Right kidney (tissue), 1 donor: ENCODE measurements around the gene BBS9.
"Not testable (repeated sequence)": the region's sequence is repeated elsewhere in the genome, so short reads cannot be mapped to it uniquely, and the experiment has no call there.

Experiments
- DNase-seq: peaks from one replicate; pipeline ENCODE4 v3.0.0-alpha.2; 2016

BBS9 gene

GRCh38 chr7:33276729-33277128, 147.4 kb downstream of the BBS9 start:
- no peak for DNase-seq

- no peak for DNase-seq
Observed at GRCh38 chr7:33278095-33278494, 148.7 kb downstream of the BBS9 start.

DNA sequence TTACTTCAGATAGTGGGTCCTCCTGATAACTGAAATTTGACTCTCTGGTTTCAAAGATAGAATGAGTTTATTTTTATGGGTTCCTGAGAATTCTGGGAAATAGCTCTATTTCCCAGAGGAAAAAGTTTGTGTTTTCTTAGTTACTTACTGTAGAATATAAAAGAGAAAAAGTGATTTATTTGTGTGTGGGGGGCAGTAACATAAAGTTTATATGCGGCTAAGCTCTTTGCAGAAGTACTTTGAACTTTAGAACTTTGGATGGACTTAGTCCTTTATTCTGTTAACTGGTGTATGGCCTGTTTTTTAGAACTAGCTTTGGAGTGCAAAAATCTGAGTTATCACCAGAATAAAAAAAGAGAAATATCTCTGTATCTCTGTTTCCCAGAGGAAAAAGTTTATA, 157.1 kb downstream of the BBS9 start:
- no peak for DNase-seq

DNA sequence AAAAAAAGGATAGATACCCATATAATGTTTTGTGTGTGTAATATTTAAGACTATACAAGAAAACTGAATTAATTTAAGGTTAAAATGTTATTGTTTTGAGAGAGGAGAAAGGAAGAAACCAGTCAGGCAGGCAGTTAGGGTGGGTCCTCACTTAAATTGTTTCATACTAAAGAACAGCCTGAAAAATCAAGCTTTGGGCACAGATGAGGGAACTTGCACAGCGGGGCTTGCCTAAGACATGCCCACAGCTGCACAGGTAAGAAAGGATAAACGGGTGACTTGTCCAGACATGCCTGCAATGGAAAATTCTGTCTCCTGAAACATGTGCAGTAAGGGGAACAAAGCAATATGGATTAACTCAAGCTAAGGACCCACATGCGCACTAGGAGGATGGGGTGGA, 158.4 kb downstream of the BBS9 start:
- DNase-seq, result no peak

GRCh38 chr7:33298848-33299247, 169.5 kb downstream of the BBS9 start:
- DNase-seq, result no peak

GRCh38 chr7:33299425-33299824, 170.1 kb downstream of the BBS9 start:
- no peak for DNase-seq

GRCh38 chr7:33300131-33300530, 170.8 kb downstream of the BBS9 start:
- no peak for DNase-seq

DNA sequence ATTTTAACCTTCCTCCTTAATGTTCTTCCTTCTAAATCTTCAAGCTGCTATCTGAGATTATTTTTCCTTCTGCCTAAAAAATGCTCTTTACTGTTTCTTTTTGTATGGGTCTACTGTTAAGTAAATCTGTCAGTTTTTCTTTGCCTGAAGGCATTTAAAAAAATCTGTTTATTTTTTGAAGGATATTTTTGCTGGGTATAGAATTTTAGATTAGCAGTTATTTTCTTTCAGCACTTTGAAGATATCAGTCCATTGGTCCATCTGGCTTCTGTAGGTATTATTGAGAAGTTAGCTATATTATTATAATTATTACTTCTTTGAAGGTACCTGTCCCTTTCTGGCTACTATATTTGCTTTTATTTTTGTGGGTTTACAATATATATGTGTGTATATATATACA, 171.4 kb downstream of the BBS9 start:
- no peak for DNase-seq

- DNase-seq, result not testable (repeated sequence)
Observed at GRCh38 chr7:33303978-33304557, 174.7 kb downstream of the BBS9 start.

- no peak for DNase-seq
Observed at GRCh38 chr7:33307205-33307604, 177.8 kb downstream of the BBS9 start.

DNA sequence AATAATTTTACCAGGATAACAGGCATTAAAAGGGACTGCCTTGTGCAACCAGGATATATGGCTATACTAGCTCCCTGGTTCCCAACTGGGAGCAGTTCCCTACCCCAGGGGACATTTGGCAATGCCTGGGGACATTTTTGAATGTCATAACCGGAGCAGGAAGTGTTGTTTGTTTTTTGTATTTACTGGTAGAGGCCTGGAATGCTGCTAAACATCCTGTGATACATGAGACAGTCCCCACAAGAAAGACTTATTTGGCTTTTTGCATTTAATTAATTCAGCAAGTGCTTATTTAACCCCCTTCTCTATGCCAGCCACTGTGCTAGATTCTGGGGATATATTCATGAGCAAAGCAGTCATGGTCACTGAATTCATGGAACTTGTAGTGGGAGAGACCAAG, 181.2 kb downstream of the BBS9 start:
- DNase-seq, result no peak

- DNase-seq, result no peak
Observed at GRCh38 chr7:33325754-33326484, 196.6 kb downstream of the BBS9 start.

DNA sequence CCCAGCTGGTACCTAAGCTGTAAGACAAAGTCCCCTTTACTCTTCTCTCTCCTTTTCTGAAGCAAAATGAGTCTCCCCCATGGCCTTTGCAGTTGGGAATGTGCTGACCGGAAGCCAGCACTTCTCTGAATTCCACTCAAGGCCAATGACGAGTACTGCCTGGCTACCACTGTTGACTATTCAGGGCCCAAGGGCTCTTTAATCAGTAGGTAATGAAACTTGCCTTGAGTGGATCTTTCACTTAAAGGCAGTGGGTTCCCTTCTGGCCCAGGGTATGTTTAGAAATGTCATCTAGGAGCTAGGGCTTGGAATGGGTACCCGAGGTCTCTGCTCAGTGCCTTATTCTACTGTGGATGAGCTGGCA, 197.1 kb downstream of the BBS9 start:
- DNase-seq, result no peak

- DNase-seq, result no peak
Observed at GRCh38 chr7:33327427-33327826, 198.1 kb downstream of the BBS9 start.

DNA sequence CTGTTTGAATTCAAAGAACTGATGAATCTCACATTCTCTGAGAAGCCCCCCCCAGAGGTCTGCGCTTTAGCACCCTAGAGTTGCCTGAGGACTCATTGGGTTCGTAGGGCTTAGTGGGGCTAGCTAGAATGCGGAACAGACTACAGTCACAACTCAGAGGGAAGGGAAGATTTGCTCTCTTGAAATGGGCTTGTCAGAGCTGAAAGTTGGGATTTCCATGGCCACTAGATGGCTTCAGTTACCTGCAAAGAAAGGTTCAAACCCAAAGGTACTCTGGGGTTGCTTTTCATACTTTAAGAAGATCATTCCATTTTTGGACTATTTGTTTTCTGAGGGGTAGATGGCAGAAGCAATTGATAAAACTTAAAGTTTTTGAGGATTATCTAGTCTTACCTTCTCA, 205.0 kb downstream of the BBS9 start:
- DNase-seq, result peak; percentile 6

GRCh38 chr7:33336820-33337219, 207.5 kb downstream of the BBS9 start:
- no peak for DNase-seq

GRCh38 chr7:33339074-33339790, 209.9 kb downstream of the BBS9 start:
- DNase-seq, result no peak

- DNase-seq, result no peak
Observed at GRCh38 chr7:33346055-33346454, 216.7 kb downstream of the BBS9 start.

GRCh38 chr7:33350577-33350976, 221.2 kb downstream of the BBS9 start:
- no peak for DNase-seq

- no peak for DNase-seq
Observed at GRCh38 chr7:33351709-33352108, 222.3 kb downstream of the BBS9 start.

- DNase-seq, result no peak
Observed at GRCh38 chr7:33354201-33354600, 224.8 kb downstream of the BBS9 start.

GRCh38 chr7:33355386-33355785, 226.0 kb downstream of the BBS9 start:
- no peak for DNase-seq

DNA sequence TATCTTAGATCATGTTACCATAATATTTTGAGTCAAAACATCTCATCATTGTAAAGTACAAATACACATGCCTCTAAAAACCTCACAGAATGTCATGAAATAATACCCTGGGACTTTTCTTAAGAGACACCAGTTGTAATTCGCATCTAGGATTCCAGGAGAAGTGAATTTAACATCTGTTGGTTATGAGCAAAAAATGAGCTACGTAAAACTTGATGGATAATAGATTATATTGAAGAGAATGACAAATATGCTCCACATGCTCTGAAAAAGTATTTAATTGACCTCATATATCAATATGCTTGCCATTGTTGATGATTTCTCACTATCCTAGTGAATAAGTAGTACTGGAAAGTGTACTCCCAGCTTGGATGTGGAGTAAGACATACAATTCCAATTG, 227.0 kb downstream of the BBS9 start:
- no peak for DNase-seq

GRCh38 chr7:33357846-33358245, 228.5 kb downstream of the BBS9 start:
- DNase-seq, result no peak
